ENCODE results near the gene OR5M3.

The OR5M3 gene

DNA sequence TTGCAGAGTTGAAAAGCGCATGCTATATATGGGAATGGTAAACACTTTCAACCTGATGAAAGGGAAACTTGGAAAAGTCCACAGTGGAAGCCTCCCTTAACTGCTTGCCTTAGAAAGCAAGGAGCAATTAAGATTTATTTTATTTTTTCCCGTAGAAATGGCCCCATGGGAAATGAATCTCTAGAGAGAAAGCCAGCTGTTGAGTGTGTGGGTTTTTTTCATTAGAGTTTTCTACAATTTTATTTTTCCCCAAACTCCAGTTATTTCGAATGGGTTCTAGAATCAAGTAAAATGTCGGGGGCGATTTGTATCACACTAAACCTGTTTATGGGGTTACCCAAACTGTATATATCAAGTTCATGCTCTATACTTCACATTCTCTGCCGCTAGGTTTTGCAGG lies at the start of gene OR5M3:
Gene OR5M3, minus strand, starts transcription at position 101 of the 400 bp plus-strand sequence. CDS start 2,855 bp downstream, outside the sequence.
- no peak for DNase-seq

DNA sequence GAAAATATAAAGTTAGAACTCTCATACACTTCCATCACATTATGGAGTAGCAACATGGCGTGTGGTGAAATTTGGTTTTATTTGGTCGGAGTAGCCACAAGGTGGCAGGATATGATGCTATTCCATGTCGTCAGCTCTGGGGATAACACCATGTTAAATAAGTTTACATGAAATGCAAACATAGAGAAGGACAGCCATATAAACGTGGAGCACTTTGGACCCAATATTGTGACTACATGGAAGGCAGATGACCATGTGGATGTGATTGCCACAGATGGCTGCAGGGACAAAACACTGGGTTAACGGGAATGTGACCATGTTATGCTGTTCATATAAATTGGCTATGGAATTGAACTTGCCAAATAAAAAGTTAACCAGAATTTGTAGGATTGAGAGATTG lies 48.9 kb upstream of the OR5M3 start:
- DNase-seq: no peak

DNA sequence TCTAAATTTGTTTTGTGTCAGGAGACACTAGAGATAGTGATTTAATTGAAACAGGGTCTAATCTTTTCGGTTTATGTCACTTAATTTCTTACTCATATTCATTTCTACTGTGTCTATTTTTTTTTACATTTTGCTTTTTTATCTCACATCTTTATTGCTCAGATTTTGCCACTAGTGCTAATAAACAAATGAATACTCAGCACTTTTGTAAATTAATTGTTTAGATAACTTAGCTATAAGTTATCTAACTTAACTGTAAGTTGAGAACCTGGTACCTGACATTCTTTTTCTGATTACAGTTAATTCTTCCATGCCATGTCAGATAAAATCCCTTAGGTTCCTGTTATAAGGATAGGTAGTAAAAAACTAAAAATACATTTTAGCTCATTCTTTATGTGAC lies 40.1 kb upstream of the OR5M3 start:
- no peak for DNase-seq

DNA sequence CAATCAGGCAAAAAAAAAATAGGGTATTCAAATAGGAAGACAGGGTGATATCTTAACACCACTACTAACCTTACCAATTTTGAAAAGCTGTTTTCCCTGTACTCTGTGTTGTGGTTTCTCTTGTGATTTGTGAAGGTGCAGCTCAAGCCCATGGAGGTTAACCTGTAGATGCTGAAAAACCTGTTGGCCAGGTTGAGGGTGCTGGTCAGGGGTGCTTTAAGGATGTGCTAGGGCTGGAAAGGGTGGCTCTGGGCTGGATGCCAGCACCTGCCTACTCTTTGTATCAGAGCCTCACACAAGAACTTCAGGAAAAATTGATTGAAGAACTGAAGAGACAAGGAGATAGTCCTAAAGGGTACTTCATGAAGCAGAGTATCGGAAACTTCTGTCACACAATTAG lies 36.3 kb upstream of the OR5M3 start:
- no peak for DNase-seq

DNA sequence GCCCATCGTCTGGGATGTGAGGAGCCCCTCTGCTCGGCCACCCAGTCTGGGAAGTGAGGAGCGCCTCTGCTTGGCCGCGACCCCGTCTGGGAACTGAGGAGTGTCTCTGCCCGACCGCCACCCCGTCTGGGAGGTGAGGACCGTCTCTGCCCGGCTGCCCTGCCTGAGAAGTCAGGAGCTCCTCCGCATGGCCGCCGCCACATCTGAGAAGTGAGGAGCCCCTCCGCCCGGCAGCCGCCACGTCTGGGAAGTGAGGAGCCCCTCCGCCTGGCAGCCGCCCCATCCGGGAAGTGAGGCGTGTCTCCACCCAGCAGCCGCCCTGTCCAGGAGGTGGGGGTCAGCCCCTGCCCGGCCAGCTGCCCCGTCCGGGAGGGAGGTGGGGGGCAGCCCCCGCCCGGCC lies 23.9 kb upstream of the OR5M3 start:
- DNase-seq: no peak

DNA sequence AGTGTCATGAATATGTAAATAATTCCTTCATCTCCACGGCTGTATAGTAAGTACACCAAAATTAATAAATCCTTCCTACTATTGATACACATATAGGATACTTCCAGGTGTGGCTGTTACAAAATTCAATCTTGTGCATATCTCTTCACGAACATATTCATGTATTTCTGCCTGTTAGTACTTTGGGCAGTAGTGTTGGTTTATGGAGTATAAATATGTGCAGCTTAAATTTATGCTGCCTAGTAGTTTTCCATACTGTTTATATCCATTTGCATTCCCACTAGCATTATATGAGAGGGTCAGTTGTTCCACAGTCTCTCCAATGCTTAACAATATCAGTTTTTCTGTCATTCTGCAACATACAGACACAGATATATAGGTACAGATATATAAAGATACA lies 22.0 kb upstream of the OR5M3 start:
- DNase-seq: no peak

DNA sequence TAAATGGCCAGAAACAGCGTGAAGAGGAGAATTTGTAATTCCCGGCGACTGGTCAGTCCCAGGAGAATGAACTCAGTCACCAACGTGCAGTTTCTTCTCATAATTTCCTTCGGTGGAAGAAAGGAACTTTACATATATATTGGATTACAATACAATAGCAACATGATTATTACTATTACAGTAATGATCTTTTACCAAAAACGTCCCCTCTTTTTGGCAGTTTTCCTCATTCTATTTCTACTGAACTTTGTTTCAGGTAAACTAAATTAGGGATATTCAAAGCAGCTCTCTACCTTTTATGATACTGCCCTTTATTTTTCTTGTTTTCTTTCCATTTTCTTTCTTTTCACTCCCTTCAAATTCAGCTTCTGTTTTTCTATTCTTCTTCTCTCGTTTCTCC lies 18.1 kb upstream of the OR5M3 start, which contains the start of gene OR5M8:
Gene OR5M8, minus strand, starts transcription at position 101 of the 400 bp plus-strand sequence. Its CDS starts 0 bp downstream, at position 101.
- DNase-seq: no peak

DNA sequence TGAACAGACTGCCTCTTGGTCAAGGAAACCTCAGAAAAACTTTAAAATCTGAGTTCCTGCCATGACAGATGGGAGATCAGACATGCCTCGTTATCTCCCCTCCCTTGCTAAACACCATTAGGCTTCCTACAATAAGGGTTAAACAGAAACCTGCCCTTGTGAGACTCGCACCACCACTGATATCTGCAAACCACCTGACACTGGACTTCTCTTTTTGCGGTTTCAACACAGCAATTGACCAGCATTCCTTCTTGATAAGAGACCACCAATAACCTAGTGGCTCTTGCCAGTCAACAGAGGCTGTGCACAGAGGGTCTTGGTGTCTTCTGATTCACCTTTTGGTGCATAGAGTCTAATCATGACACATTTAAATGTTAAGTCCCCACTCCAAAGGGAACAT lies 13.6 kb upstream of the OR5M3 start:
- DNase-seq: no peak

DNA sequence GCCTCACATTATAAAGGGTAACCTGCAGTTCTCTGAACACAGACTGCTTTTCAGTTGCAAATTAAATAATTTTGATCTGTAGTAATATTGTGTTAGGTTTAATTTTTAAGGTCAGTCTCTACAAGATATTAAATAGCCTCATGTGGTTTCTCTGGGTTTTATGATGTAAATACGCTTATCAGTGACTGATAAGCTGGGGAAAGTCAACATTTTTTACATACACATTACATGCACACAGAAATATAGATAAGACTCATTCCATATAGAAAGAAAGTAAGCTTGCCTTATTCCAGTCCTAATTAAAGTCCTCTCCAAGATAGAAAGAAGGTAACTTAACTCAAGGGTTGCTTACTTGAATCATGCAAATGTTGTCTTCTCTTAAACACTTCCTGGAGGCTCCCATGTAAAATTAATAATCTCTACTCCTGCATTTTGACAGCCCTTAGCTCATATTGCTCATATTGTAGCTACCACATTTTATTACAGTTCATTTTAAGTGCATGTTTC lies 1.6 kb upstream of the OR5M3 start:
- no peak for DNase-seq

DNA sequence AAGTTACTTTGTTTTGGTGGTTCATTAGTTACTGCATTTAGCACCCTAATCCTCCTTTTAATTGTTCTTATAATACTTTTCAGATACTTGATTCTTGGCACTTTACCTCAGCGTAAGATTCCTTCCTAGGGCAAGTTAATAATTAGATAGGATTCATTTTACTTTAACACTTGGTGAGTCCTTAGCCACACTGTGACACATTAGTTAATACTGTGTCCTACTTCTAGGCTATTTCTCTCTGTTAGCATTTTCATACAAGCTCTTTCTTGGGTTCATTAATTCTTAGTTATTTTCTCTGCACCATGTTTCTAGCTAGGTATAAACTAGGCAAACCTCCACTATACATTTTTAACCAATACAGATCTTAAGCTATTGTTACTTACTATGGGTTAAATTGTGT lies 16.1 kb downstream of the OR5M3 start:
- DNase-seq: no peak

DNA sequence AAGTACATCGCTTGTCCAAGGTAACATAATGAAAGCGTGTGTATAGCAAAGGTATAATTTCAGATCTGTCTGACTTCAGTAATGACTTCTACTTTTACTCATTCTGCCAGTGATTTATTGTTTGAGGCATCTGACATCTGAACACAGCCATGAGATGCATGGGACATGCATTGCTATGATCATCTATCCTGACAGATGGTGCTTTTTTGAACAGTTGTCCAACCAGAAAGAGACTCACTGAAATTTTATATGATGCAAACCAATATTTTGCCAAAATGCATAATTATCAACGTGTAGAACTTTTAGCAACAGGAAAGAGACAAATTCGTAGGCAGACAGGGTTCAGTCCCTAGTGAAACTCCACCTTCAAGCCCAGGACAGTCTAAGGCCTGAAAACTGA lies 19.6 kb downstream of the OR5M3 start:
- no peak for DNase-seq
